Upper lobe of right lung (tissue), 1 donor: ENCODE results near the gene A3GALT2. TPM values are rescaled to one million over a fixed set of nuclear protein-coding genes. Genes with fewer than 3 reads are reported as not detected.

ENCODE experiments used
- ATAC-seq: fragments of 200-7000 bp; cut with Tn5 transposase; one replicate; pipeline ENCODE4 v1.9.1; 2020; ENCODE audit warnings: mild to moderate bottlenecking, moderate library complexity
- DNase-seq: peaks from one replicate; pipeline ENCODE4 v3.0.0-alpha.2; 2020
- H3K27ac ChIP-seq: fragments of 200-600 bp; one replicate; pipeline ENCODE4 v1.8.0; 2022
- H3K27me3 ChIP-seq: fragments of 200-600 bp; one replicate; pipeline ENCODE4 v1.8.0; 2022; ENCODE audit warnings: mild to moderate bottlenecking
- H3K36me3 ChIP-seq: fragments of 200-600 bp; one replicate; pipeline ENCODE4 v1.8.0; 2022
- H3K4me1 ChIP-seq: fragments of 200-600 bp; one replicate; pipeline ENCODE4 v1.8.0; 2022
- H3K4me3 ChIP-seq: fragments of 200-600 bp; one replicate; pipeline ENCODE4 v1.8.0; 2022; ENCODE audit warnings: mild to moderate bottlenecking
- H3K9me3 ChIP-seq: fragments of 200-600 bp; one replicate; pipeline ENCODE4 v1.8.0; 2022
- intact Hi-C: fragments of 100-400 bp; cut with DNase I; formaldehyde crosslinking; loops from one replicate; pipeline ENCODE4 v1.11.0; 2022
- total RNA-seq: library from RNA; stranded (reverse); fragmentation: NEBNext Ultra II Directional; extraction: Animal tissue kit (Norgen Biotek cat#: 25700); gene quantifications from one replicate; pipeline ENCODE4 v1.2.1, GENCODE V29; 2021
- TF ChIP-seq, protein P1 (sequence below): fragments of 200-600 bp; IDR thresholded peaks from one replicate; pipeline ENCODE4 v1.8.0; 2022; ENCODE audit warnings: antibody characterized with exemption
- donor health status: DM: no; HTN: yes; CAD: no; lungs with severe emphysema.

A3GALT2 gene
- total RNA-seq, 1 donor from 2014 or later = not detected

DNA sequence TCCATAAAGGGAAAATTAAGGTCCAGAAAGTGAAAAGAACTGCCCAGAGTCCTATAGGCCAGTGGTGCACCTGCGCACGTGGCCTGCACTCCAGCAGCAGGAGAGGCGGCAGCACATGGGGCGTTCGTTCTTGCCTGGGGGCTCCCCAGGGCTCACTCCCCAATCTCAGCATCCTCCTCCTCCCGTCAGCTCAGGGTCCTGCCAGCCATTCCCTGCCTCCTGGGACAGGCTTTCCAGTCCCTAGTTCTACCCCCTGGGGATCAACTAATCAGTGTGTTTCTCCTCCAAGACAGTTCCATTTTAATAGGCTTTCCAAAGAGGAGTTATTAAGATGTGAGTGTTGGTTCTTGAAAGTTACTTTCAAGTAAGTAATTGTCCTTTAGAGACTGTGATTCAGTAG, 1.2 kb upstream of the A3GALT2 start:
- Histone ChIP-seq H3K4me1 (peaks cover 14% of the 10 kb centered on the region), H3K9me3 (no peaks in the 10 kb centered on the region), H3K27ac (no peak overlapping the region), H3K36me3 (peaks cover 44% of the 10 kb centered on the region), H3K27me3 (no peaks in the 10 kb centered on the region), H3K4me3 (no peak overlapping the region)
- TF ChIP-seq, protein P1, sequence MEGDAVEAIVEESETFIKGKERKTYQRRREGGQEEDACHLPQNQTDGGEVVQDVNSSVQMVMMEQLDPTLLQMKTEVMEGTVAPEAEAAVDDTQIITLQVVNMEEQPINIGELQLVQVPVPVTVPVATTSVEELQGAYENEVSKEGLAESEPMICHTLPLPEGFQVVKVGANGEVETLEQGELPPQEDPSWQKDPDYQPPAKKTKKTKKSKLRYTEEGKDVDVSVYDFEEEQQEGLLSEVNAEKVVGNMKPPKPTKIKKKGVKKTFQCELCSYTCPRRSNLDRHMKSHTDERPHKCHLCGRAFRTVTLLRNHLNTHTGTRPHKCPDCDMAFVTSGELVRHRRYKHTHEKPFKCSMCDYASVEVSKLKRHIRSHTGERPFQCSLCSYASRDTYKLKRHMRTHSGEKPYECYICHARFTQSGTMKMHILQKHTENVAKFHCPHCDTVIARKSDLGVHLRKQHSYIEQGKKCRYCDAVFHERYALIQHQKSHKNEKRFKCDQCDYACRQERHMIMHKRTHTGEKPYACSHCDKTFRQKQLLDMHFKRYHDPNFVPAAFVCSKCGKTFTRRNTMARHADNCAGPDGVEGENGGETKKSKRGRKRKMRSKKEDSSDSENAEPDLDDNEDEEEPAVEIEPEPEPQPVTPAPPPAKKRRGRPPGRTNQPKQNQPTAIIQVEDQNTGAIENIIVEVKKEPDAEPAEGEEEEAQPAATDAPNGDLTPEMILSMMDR = no peak
- no peak for DNase-seq
- intact Hi-C loops = no loop called here
- no peak for ATAC-seq

DNA sequence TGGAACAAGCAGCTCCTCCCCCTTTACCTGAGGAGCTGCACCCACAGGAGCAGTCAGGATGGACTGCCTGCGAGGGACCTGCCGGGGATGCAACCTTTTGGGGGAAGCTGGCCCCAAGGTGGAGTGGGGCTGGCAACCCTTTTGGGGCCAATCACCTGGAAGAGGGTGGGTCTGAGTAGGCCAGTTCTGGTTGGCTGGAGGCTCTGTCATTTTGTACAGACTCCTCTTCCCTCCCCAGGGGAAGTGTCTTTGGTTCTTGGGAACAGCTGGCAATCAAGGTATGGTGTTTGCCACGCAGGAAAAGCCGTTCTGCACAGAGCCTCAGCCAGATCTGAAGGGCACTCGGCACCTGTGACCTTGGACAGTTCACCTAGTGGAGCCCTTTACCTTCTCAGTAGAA, 280 bp upstream of the A3GALT2 start:
- H3K4me3 ChIP-seq = no peak overlapping the region
- intact Hi-C loops = no loop called here
- H3K27ac ChIP-seq = no peak overlapping the region
- peaks cover 35% of the 10 kb centered on the region for H3K36me3 ChIP-seq
- TF ChIP-seq, protein P1 = no peak
- peaks cover 6% of the 10 kb centered on the region for H3K4me1 ChIP-seq
- H3K27me3 ChIP-seq = no peaks in the 10 kb centered on the region
- peak; percentile 51 for DNase-seq
- ATAC-seq = peak; percentile 4
- H3K9me3 ChIP-seq = no peaks in the 10 kb centered on the region

DNA sequence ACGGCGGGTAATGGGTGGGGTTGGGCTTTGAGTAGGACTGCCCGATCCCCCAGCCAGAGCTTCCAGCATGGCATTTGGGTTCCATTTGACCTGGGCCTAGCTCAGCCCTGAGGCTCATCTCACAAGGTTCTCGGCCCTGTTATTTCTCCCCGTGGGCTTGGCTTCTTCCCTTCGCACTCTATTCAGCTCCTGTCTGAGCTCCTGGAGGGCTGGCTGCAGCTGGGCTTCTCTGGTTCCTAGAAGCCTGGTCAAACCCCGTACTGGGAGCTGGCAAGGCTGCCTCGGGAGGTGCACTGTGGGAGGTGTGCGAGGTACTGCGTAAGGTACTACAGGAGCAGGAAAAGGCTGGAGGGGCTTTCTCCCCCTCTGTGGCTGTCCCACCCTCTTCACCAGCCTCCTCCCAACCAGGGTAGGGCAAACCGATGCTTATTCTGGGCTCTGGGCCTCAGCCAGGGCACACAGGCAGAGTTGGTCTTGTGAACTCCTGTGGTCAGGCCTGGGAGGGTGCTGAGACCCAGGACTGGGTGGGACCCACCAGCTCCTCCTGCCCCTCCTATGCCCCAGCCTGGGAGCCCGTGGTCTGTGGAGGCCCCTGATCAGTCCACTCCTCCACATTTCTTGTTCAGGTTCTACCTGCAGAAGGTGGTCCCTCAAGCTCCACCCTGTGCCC, 814 bp downstream of the A3GALT2 start:
- Histone ChIP-seq H3K4me1 (no peaks in the 10 kb centered on the region), H3K4me3 (no peak overlapping the region), H3K36me3 (peaks cover 24% of the 10 kb centered on the region), H3K27ac (no peak overlapping the region), H3K9me3 (no peaks in the 10 kb centered on the region), H3K27me3 (no peaks in the 10 kb centered on the region)
- peak; percentile 4 for ATAC-seq
- TF ChIP-seq, protein P1 = no peak
- DNase-seq = peak; percentile 60
- intact Hi-C loops = no loop called here

DNA sequence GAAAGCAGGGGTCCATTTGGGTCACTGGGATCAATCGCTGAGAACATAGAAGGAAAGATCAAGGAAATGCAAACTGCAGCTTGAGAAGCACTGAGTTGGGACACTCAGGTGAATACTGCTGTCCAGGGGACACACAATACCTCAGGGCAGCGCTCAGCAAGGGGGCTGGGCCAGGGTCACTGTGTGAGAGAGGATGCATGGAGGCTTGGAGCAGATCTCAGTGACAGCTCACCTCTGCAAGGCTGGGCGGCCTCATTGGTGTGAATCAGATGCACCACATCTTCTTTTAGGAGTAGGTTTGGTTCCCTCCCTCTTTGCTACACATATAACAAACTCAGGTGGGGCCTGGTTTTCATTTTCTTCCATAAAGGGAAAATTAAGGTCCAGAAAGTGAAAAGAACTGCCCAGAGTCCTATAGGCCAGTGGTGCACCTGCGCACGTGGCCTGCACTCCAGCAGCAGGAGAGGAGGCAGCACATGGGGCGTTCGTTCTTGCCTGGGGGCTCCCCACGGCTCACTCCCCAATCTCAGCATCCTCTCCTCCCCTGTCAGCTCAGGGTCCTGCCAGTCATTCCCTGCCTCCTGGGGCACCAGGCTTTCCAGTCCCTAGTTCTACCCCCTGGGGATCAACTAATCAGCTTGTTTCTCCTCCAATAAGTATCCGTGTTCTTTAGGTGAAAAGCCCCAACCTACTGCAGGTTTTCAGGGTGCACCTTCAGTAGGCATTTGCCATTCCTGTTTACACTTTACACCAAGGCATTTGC, 1.5 kb downstream of the A3GALT2 start:
- DNase-seq = peak; percentile 55
- TF ChIP-seq, protein P1 = no peak
- Histone ChIP-seq H3K4me3 (no peak overlapping the region), H3K36me3 (peaks cover 17% of the 10 kb centered on the region), H3K27ac (no peak overlapping the region), H3K9me3 (no peaks in the 10 kb centered on the region), H3K4me1 (no peaks in the 10 kb centered on the region), H3K27me3 (no peaks in the 10 kb centered on the region)
- intact Hi-C loops = no loop called here
- no peak for ATAC-seq

DNA sequence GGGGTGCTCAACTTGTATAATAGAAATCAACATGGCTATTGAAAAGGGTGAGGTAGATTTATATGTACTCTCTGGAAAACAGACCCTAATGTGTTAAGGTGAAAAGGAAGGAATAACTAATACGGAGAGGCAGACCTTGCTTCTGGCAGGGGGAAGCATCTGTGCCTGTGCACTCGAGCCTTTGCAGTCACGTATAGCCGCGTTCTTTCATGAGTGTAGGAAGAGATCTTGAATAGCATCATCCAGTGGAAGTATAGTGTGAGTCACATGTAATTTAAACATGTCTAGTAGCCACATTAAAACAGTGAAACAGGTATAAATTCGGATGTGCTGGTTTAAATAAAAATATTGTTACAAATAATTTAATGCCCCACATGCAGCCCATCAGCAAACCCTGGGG, 3.0 kb downstream of the A3GALT2 start:
- TF ChIP-seq, protein P1 = no peak
- Histone ChIP-seq H3K27me3 (no peaks in the 10 kb centered on the region), H3K9me3 (no peaks in the 10 kb centered on the region), H3K4me1 (no peaks in the 10 kb centered on the region), H3K27ac (no peak overlapping the region), H3K36me3 (peaks cover 3% of the 10 kb centered on the region), H3K4me3 (no peak overlapping the region)
- DNase-seq (no peak), ATAC-seq (no peak)
- intact Hi-C loops = no loop called here
